Measurements from ENCODE around the gene GCLM.
"Not testable (repeated sequence)": the region's sequence is repeated elsewhere in the genome, so short reads cannot be mapped to it uniquely, and the experiment has no call there.

Gene GCLM

DNA sequence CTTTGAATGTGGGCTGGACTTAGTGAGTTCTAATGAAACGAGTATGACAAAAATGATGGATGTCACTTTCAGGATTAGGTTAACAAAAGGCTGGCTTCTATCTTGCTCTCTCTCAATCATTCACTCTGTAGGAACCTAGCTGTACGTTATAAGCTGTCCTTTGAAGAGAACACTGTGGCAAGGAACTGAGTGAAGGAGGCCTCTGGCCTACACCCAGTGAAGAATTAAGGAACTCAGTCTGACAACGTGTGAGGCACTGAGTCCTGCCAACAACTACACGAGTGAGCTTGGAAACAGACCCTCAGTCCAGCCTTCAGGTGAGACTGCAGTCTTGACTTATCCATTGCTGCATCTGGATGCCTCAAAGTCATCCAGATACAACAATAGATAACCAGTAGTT, 27.0 kb downstream of the GCLM start:
- WGBS: 86% methylated on average over 4 of the region's 4 CpGs
- no peak overlapping the region for H3K9ac ChIP-seq (ENCODE audit: low read depth, low read length)
- H3K36me3 ChIP-seq (ENCODE audit: insufficient read depth, low read length): peaks cover 7% of the 10 kb centered on the region
- peaks cover 3% of the 10 kb centered on the region for H3K4me1 ChIP-seq (ENCODE audit: insufficient read depth, low read length)
- H3K27ac ChIP-seq (ENCODE audit: low read depth, low read length): no peak overlapping the region
- no peaks in the 10 kb centered on the region for H3K27me3 ChIP-seq (ENCODE audit: insufficient read depth, low read length)
- no peaks in the 10 kb centered on the region for H3K9me3 ChIP-seq (ENCODE audit: insufficient read depth, low read depth, low read length)
- H3K4me3 ChIP-seq (ENCODE audit: low read length): no peak overlapping the region

DNA sequence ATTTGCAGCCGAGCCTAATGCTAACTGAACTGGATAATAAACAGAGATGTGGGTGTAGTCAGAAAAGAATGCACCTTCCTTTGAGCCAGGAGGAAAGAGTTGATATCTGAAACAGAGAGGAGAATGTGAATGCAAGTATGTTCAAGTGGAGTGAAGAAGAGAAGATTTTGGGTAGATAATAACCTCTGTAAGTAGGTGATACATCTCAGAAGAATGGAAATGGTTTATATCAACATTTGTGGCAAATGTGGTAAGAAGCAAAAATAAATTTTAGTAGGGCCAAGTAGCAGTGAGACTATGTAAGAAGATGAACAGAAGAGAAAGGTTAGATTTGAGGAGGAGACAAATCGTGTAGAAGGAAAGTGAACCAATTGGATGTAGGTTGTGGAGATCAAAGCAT, 28.5 kb downstream of the GCLM start:
- no peaks in the 10 kb centered on the region for H3K9me3 ChIP-seq (ENCODE audit: insufficient read depth, low read depth, low read length)

GRCh38 chr1:93878889-93879586, 30.2 kb downstream of the GCLM start, which contains the start of gene DNTTIP2:
DNTTIP2 (minus strand) TSS chr1:93879206; CDS start chr1:93879148, 58 bp downstream.
- no peaks in the 10 kb centered on the region for H3K9me3 ChIP-seq (ENCODE audit: insufficient read depth, low read depth, low read length)
- H3K9ac ChIP-seq (ENCODE audit: low read depth, low read length): peak within 1 kb of the TSS; percentile 97
- no peaks in the 10 kb centered on the region for H3K27me3 ChIP-seq (ENCODE audit: insufficient read depth, low read length)
- H3K27ac ChIP-seq (ENCODE audit: low read depth, low read length): peak within 1 kb of the TSS; percentile 90
- H3K4me1 ChIP-seq (ENCODE audit: insufficient read depth, low read length): peaks cover 3% of the 10 kb centered on the region
- peaks cover 39% of the 10 kb centered on the region for H3K36me3 ChIP-seq (ENCODE audit: insufficient read depth, low read length)
- 1% methylated on average over 50 of the region's 50 CpGs for WGBS
- peak within 1 kb of the TSS; percentile 98 for H3K4me3 ChIP-seq (ENCODE audit: low read length)

More for the DNA sequence above, 28.5 kb downstream of the GCLM start:
- 89% methylated on average over 2 of the region's 2 CpGs for WGBS
- Histone ChIP-seq H3K9ac (ENCODE audit: low read depth, low read length) (no peak overlapping the region), H3K36me3 (ENCODE audit: insufficient read depth, low read length) (peaks cover 22% of the 10 kb centered on the region), H3K27me3 (ENCODE audit: insufficient read depth, low read length) (no peaks in the 10 kb centered on the region), H3K4me3 (ENCODE audit: low read length) (no peak overlapping the region), H3K27ac (ENCODE audit: low read depth, low read length) (no peak overlapping the region), H3K4me1 (ENCODE audit: insufficient read depth, low read length) (peaks cover 3% of the 10 kb centered on the region)

GRCh38 chr1:93878501-93878888, 30.7 kb downstream of the GCLM start:
- Histone ChIP-seq H3K27me3 (ENCODE audit: insufficient read depth, low read length) (no peaks in the 10 kb centered on the region), H3K4me3 (ENCODE audit: low read length) (peak overlapping the region; percentile 98), H3K9me3 (ENCODE audit: insufficient read depth, low read depth, low read length) (no peaks in the 10 kb centered on the region), H3K9ac (ENCODE audit: low read depth, low read length) (peak overlapping the region; percentile 97), H3K27ac (ENCODE audit: low read depth, low read length) (peak overlapping the region; percentile 90), H3K36me3 (ENCODE audit: insufficient read depth, low read length) (peaks cover 44% of the 10 kb centered on the region), H3K4me1 (ENCODE audit: insufficient read depth, low read length) (peaks cover 3% of the 10 kb centered on the region)
- 2% methylated on average over 20 of the region's 20 CpGs for WGBS

GRCh38 chr1:93877529-93877928, 31.7 kb downstream of the GCLM start:
- Histone ChIP-seq H3K27ac (ENCODE audit: low read depth, low read length) (no peak overlapping the region), H3K4me1 (ENCODE audit: insufficient read depth, low read length) (peaks cover 3% of the 10 kb centered on the region), H3K4me3 (ENCODE audit: low read length) (peak overlapping the region; percentile 98), H3K9me3 (ENCODE audit: insufficient read depth, low read depth, low read length) (no peaks in the 10 kb centered on the region), H3K27me3 (ENCODE audit: insufficient read depth, low read length) (no peaks in the 10 kb centered on the region), H3K36me3 (ENCODE audit: insufficient read depth, low read length) (peaks cover 52% of the 10 kb centered on the region), H3K9ac (ENCODE audit: low read depth, low read length) (0 out of 2 replicates have a peak overlapping the region, but pooled peaks have one; percentile 97)
- WGBS: 93% methylated on average over 4 of the region's 4 CpGs

- 95% methylated on average over 1 of the region's 1 CpG for WGBS
- Histone ChIP-seq H3K27ac (ENCODE audit: low read depth, low read length) (no peak overlapping the region), H3K9ac (ENCODE audit: low read depth, low read length) (no peak overlapping the region), H3K4me1 (ENCODE audit: insufficient read depth, low read length) (peaks cover 3% of the 10 kb centered on the region), H3K36me3 (ENCODE audit: insufficient read depth, low read length) (peaks cover 64% of the 10 kb centered on the region), H3K9me3 (ENCODE audit: insufficient read depth, low read depth, low read length) (no peaks in the 10 kb centered on the region), H3K27me3 (ENCODE audit: insufficient read depth, low read length) (no peaks in the 10 kb centered on the region), H3K4me3 (ENCODE audit: low read length) (peak overlapping the region; percentile 12; the same call in 1 of the 2 replicates)
These were observed 33.0 kb downstream of the GCLM start for GRCh38 chr1:93876244-93876643.

GRCh38 chr1:93874025-93874651, 35.1 kb downstream of the GCLM start:
- Histone ChIP-seq H3K36me3 (ENCODE audit: insufficient read depth, low read length) (peaks cover 85% of the 10 kb centered on the region), H3K4me3 (ENCODE audit: low read length) (no peak overlapping the region), H3K9me3 (ENCODE audit: insufficient read depth, low read depth, low read length) (no peaks in the 10 kb centered on the region), H3K9ac (ENCODE audit: low read depth, low read length) (no peak overlapping the region), H3K27me3 (ENCODE audit: insufficient read depth, low read length) (no peaks in the 10 kb centered on the region), H3K4me1 (ENCODE audit: insufficient read depth, low read length) (no peaks in the 10 kb centered on the region; the same call in none of the 2 replicates), H3K27ac (ENCODE audit: low read depth, low read length) (no peak overlapping the region)
- WGBS: 100% methylated on average over 2 of the region's 3 CpGs

DNA sequence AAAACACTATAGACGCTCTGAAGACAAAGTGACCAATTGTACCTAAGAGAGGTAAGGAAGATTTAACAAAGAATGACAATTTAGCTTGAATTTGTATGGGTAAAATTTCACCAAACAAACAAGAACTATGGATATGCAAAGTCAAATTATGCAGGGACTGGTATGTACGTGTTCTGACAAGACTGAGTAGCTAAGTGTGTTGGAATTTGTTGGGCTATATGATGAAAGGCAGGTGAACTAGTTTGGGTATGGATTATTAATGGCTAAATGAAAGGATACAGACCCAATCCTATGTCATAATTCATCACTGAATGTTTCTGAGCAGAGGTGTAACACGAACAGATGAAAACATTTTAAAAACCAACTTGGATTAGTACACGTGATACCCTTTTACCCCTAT, 37.9 kb downstream of the GCLM start:
- no peaks in the 10 kb centered on the region for H3K9me3 ChIP-seq (ENCODE audit: insufficient read depth, low read depth, low read length)
- no peak overlapping the region for H3K4me3 ChIP-seq (ENCODE audit: low read length)
- 95% methylated on average over 4 of the region's 4 CpGs for WGBS
- no peaks in the 10 kb centered on the region; the same call in 1 of the 2 replicates for H3K4me1 ChIP-seq (ENCODE audit: insufficient read depth, low read length)
- H3K36me3 ChIP-seq (ENCODE audit: insufficient read depth, low read length): peaks cover 88% of the 10 kb centered on the region
- no peak overlapping the region for H3K27ac ChIP-seq (ENCODE audit: low read depth, low read length)
- no peak overlapping the region for H3K9ac ChIP-seq (ENCODE audit: low read depth, low read length)
- no peaks in the 10 kb centered on the region for H3K27me3 ChIP-seq (ENCODE audit: insufficient read depth, low read length)

- 98% methylated on average over 4 of the region's 5 CpGs for WGBS
These were observed 39.6 kb downstream of the GCLM start for GRCh38 chr1:93869653-93870052.

GRCh38 chr1:93868492-93868891, 40.7 kb downstream of the GCLM start:
- H3K4me1 ChIP-seq (ENCODE audit: insufficient read depth, low read length); H3K9me3 ChIP-seq (ENCODE audit: insufficient read depth, low read depth, low read length); H3K27me3 ChIP-seq (ENCODE audit: insufficient read depth, low read length); H3K4me3 ChIP-seq (ENCODE audit: low read length); H3K27ac ChIP-seq (ENCODE audit: low read depth, low read length); H3K9ac ChIP-seq (ENCODE audit: low read depth, low read length): not testable (repeated sequence)
- H3K36me3 ChIP-seq (ENCODE audit: insufficient read depth, low read length): peaks cover 60% of the 10 kb centered on the region
- 100% methylated on average over 1 of the region's 1 CpG for WGBS

More at GRCh38 chr1:93869653-93870052, 39.6 kb downstream of the GCLM start:
- no peak overlapping the region for H3K4me3 ChIP-seq (ENCODE audit: low read length)
- no peak overlapping the region for H3K9ac ChIP-seq (ENCODE audit: low read depth, low read length)
- peaks cover 72% of the 10 kb centered on the region for H3K36me3 ChIP-seq (ENCODE audit: insufficient read depth, low read length)
- H3K27me3 ChIP-seq (ENCODE audit: insufficient read depth, low read length): no peaks in the 10 kb centered on the region
- H3K27ac ChIP-seq (ENCODE audit: low read depth, low read length): no peak overlapping the region
- no peaks in the 10 kb centered on the region for H3K4me1 ChIP-seq (ENCODE audit: insufficient read depth, low read length)
- no peaks in the 10 kb centered on the region for H3K9me3 ChIP-seq (ENCODE audit: insufficient read depth, low read depth, low read length)

GRCh38 chr1:93865253-93865652, 44.0 kb downstream of the GCLM start:
- Histone ChIP-seq H3K27me3 (ENCODE audit: insufficient read depth, low read length) (no peaks in the 10 kb centered on the region), H3K4me1 (ENCODE audit: insufficient read depth, low read length) (no peaks in the 10 kb centered on the region), H3K9me3 (ENCODE audit: insufficient read depth, low read depth, low read length) (no peaks in the 10 kb centered on the region), H3K36me3 (ENCODE audit: insufficient read depth, low read length) (peaks cover 28% of the 10 kb centered on the region), H3K27ac (ENCODE audit: low read depth, low read length) (no peak overlapping the region), H3K4me3 (ENCODE audit: low read length) (no peak overlapping the region), H3K9ac (ENCODE audit: low read depth, low read length) (no peak overlapping the region)
- WGBS: 94% methylated on average over 5 of the region's 5 CpGs

Measured in HUES64 (cell line).